MCF 10A (cell line): ENCODE data around the gene HDAC3. TPM values are rescaled to one million over a fixed set of nuclear protein-coding genes. Genes with fewer than 3 reads are reported as not detected.

Experiments
- BruUV-seq: library from RNA; stranded (reverse); fragments of 400-500 nt; replicated peaks from 2 replicates; lab custom pipeline; 2021; lab: Mats Ljungman, UMichigan
- CTCF ChIA-PET: fragments of 300-600 bp; sonication (Branson Sonifier 250); formaldehyde crosslinking; extraction: SDS; loops from one replicate; lab custom pipeline; 2021; ENCODE audit warnings: antibody characterized with exemption, inconsistent platforms; lab: Yijun Ruan, JAX
- POLR2A ChIA-PET: fragments of 300-600, 350-650 bp; sonication (Branson Sonifier 250); formaldehyde crosslinking; extraction: SDS; loops from one replicate; lab custom pipeline; 2020; ENCODE audit warnings: antibody characterized with exemption, inconsistent platforms; lab: Yijun Ruan, JAX
- DNase-seq: peaks from one replicate; pipeline ENCODE4 v3.0.0-alpha.2; 2018; ENCODE audit not compliant: unreplicated experiment
- H3K27ac Mint-ChIP-seq: one replicate; pipeline ENCODE4 v1.8.0; 2022; ENCODE audit warnings: mild to moderate bottlenecking, low read depth, mixed read lengths; ENCODE audit not compliant: unreplicated experiment
- H3K27me3 Mint-ChIP-seq: one replicate; pipeline ENCODE4 v1.8.0; 2022; ENCODE audit warnings: mixed read lengths; ENCODE audit not compliant: insufficient read depth, unreplicated experiment
- H3K36me3 Mint-ChIP-seq: one replicate; pipeline ENCODE4 v1.8.0; 2022; ENCODE audit warnings: mild to moderate bottlenecking, moderate library complexity, mixed read lengths; ENCODE audit not compliant: insufficient read depth, unreplicated experiment
- H3K4me1 Mint-ChIP-seq: one replicate; pipeline ENCODE4 v1.8.0; 2022; ENCODE audit warnings: mixed read lengths; ENCODE audit not compliant: insufficient read depth, unreplicated experiment
- H3K4me3 Mint-ChIP-seq: one replicate; pipeline ENCODE4 v1.8.0; 2022; ENCODE audit warnings: mild to moderate bottlenecking, moderate library complexity, mixed read lengths; ENCODE audit not compliant: unreplicated experiment
- H3K9me3 Mint-ChIP-seq: one replicate; pipeline ENCODE4 v1.8.0; 2022; ENCODE audit warnings: mixed read lengths; ENCODE audit not compliant: unreplicated experiment
- CTCF ChIP-seq: fragments of 200-600 bp; IDR thresholded peaks from one replicate; pipeline ENCODE4 v1.8.0; 2022; ENCODE audit warnings: antibody characterized with exemption, mild to moderate bottlenecking; ENCODE audit not compliant: unreplicated experiment
- intact Hi-C: fragments of 100-400 bp; cut with micrococcal nuclease; formaldehyde crosslinking; loops from 2 replicates; pipeline ENCODE4 v1.14.1; 2022
- total RNA-seq: library from RNA; stranded (reverse); gene quantifications from 2 replicates; pipeline ENCODE4 v1.2.3, GENCODE V29; 2022

Gene HDAC3
- total RNA-seq, 1 experiment from 2014 or later = 83.5 TPM

- CTCF ChIA-PET = interaction anchor here (0.5 to 17.3 kb wide), 37 partner anchors 10 to 1403 kb away, joined by 3 to 465 read pairs (median 4); partner anchors contain the start of genes HDAC3, NDFIP1, PCDH1 and PCDHB14
- BruUV-seq = no TSS peak
- Mint-ChIP-seq H3K27me3 (no peaks in the 10 kb centered on the region), H3K9me3 (no peaks in the 10 kb centered on the region), H3K36me3 (peaks cover 60% of the 10 kb centered on the region), H3K27ac (peak within 1 kb of the TSS; percentile 99), H3K4me3 (peak within 1 kb of the TSS; percentile 96), H3K4me1 (peaks cover 21% of the 10 kb centered on the region)
- peak; percentile 99 for TF ChIP-seq CTCF
- intact Hi-C loops = loop anchor here (1.0 to 2.0 kb wide), 3 partner anchors 15 to 27 kb away; partner anchors contain the start of genes HDAC3 and RELL2
- peak; percentile 99 for DNase-seq
- POLR2A ChIA-PET = interaction anchor here (0.6 to 15.9 kb wide), 26 partner anchors 14 to 490 kb away, joined by 3 to 385 read pairs (median 4); partner anchors contain the start of genes DELE1, FCHSD1, HDAC3 and PCDHB14
Observed at GRCh38 chr5:141618804-141619554, 17.7 kb downstream of the HDAC3 start, which contains the start of gene DIAPH1. DIAPH1 (minus strand) TSS chr5:141619000; CDS start chr5:141618914, 86 bp downstream.

DNA sequence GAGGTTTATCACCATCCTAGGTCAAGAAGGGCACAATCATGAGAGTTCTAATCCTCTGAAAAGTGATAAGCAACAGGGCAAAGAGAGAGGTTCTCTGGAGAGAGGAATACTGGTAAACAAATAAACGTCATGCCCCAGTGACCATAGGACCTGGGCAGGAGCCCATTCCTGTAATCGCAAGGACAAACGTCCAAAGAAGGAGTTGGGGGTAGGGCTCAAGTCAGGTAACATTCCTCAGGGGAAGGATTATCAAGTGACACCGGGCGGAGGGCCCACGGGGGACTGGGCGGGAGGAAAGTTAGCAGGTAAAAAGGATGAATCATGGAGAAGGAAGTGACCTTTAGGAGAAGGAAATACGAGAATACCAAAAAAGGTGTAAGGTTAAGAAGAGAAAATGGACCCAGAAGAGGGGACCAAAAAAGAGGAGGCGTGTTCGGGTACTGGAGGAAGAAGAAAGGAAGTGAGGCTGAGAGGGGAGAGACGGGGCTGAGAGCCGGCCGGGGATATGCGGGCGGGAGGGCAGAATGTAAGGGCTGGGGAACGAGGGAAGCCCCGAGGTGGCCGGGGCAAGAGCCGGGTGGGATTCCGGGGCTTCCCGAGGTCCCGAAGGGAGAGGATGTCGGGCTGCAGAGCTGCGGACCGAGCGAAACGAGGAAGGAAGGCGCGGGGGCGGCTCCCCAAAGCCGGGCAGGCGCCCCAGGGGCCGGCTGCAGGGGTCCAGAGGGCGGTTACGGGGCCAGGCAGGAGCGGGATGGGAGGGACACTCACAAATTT, 18.4 kb downstream of the HDAC3 start:
- no TSS peak for BruUV-seq
- Mint-ChIP-seq H3K36me3 (peaks cover 58% of the 10 kb centered on the region), H3K27me3 (no peaks in the 10 kb centered on the region), H3K4me3 (peak overlapping the region; percentile 96), H3K27ac (peak overlapping the region; percentile 99), H3K9me3 (no peaks in the 10 kb centered on the region), H3K4me1 (peaks cover 25% of the 10 kb centered on the region)
- CTCF ChIA-PET = interaction anchor here (0.5 to 17.3 kb wide), 33 partner anchors 10 to 1402 kb away, joined by 3 to 465 read pairs (median 4); partner anchors contain the start of genes HDAC3, NDFIP1, PCDH1 and PCDHB14
- no peak for TF ChIP-seq CTCF
- intact Hi-C loops = loop anchor here (2.0 kb wide), 1 partner anchor 19 kb away; the partner anchor contains the start of genes HDAC3 and RELL2
- DNase-seq = peak; percentile 82
- POLR2A ChIA-PET = interaction anchor here (0.7 to 15.9 kb wide), 26 partner anchors 15 to 491 kb away, joined by 3 to 385 read pairs (median 6); partner anchors contain the start of genes DELE1, FCHSD1, HDAC3 and PCDHB14

- TSS peak; percentile 40 for BruUV-seq
- Mint-ChIP-seq H3K9me3 (no peaks in the 10 kb centered on the region), H3K36me3 (peaks cover 58% of the 10 kb centered on the region), H3K4me3 (peak overlapping the region; percentile 96), H3K27ac (peak overlapping the region; percentile 99), H3K27me3 (no peaks in the 10 kb centered on the region), H3K4me1 (peaks cover 31% of the 10 kb centered on the region)
- no peak for TF ChIP-seq CTCF
- ChIA-PET CTCF (interaction anchor here (0.5 to 17.3 kb wide), 10 partner anchors 10 to 1281 kb away, joined by 3 to 465 read pairs (median 3); no protein-coding TSS in a partner anchor), POLR2A (interaction anchor here (0.8 to 15.9 kb wide), 15 partner anchors 15 to 492 kb away, joined by 3 to 385 read pairs (median 6); partner anchors contain the start of genes FCHSD1, HDAC3, PCDHGC3 and RELL2)
- intact Hi-C loops = loop anchor here (2.0 kb wide), 1 partner anchor 19 kb away; the partner anchor contains the start of genes HDAC3 and RELL2
- peak; percentile 57 for DNase-seq
Observed at GRCh38 chr5:141617682-141618029, 19.0 kb downstream of the HDAC3 start.
